Aorta (tissue), 5 donors: ENCODE data around the gene ARHGAP28. TPM values are rescaled to one million over a fixed set of nuclear protein-coding genes. Genes with fewer than 3 reads are reported as not detected.
A peak's percentile ranks its signal among the peaks of the same experiment; 100 is the strongest.

Experiments used
- ATAC-seq: fragments of 200-7000 bp; cut with Tn5 transposase; one replicate; pipeline ENCODE4 v1.9.1; 2022; ENCODE audit warnings: moderate library complexity; ENCODE audit not compliant: low FRiP score
- DNase-seq, 2 donors: peaks; one replicate each; pipeline ENCODE4 v3.0.0-alpha.2; 2020
- H3K27ac ChIP-seq, 2 donors: one replicate each; pipeline ENCODE4 v1.5.1; 2013; ENCODE audit warnings: low read length in 2 of 2, mild to moderate bottlenecking in 2 of 2, moderate library complexity in 2 of 2, control low read depth in 1 of 2, inconsistent platforms in 1 of 2, low read depth in 1 of 2
- H3K27me3 ChIP-seq, 2 donors: one replicate each; pipeline ENCODE4 v1.6.1; 2013; ENCODE audit warnings: control low read depth in 1 of 2, low read length in 1 of 2, mild to moderate bottlenecking in 1 of 2, moderate library complexity in 1 of 2; ENCODE audit not compliant: insufficient read depth in 2 of 2, control insufficient read depth in 1 of 2
- H3K36me3 ChIP-seq, 2 donors: one replicate each; pipeline ENCODE4 v1.6.1; 2013; ENCODE audit warnings: control low read depth in 1 of 2, low read length in 1 of 2, mild to moderate bottlenecking in 1 of 2; ENCODE audit not compliant: insufficient read depth in 2 of 2, control insufficient read depth in 1 of 2
- H3K4me1 ChIP-seq, 2 donors: one replicate each; pipeline ENCODE4 v1.6.1; 2013; ENCODE audit warnings: low read length in 2 of 2, control low read depth in 1 of 2, mild to moderate bottlenecking in 1 of 2, moderate library complexity in 1 of 2; ENCODE audit not compliant: insufficient read depth in 2 of 2, control insufficient read depth in 1 of 2
- H3K4me3 ChIP-seq, 2 donors: one replicate each; pipeline ENCODE4 v1.5.1; 2013; ENCODE audit warnings: low read length in 2 of 2, control low read depth in 1 of 2, mild to moderate bottlenecking in 1 of 2
- H3K9me3 ChIP-seq: one replicate; pipeline ENCODE4 v1.6.1; 2013; ENCODE audit warnings: mild to moderate bottlenecking, low read length; ENCODE audit not compliant: control insufficient read depth
- WGBS, 2 donors: extraction: QIAGEN DNeasy Blood & Tissue Kit; methylation state at CpG; one replicate each; pipeline ENCODE4 v1.1.7; 2013; 5-methylcytosine and 5-hydroxymethylcytosine counted together
- intact Hi-C, 2 donors: fragments of 100-400 bp; cut with DNase I; formaldehyde crosslinking; loops; one replicate each; pipeline versions ENCODE4 v1.14.2 to v1.15.0; 2022
- polyA plus RNA-seq, 2 donors: library from polyadenylated mRNA; stranded (reverse); fragments of 200-250 nt; gene quantifications; one replicate each; pipeline ENCODE4 v1.2.3, GENCODE V29; 2013
- total RNA-seq, 2 donors: library from RNA; stranded (reverse); fragmentation: NEBNext Ultra II Directional; extraction: Animal tissue kit (Norgen Biotek cat#: 25700); gene quantifications; one replicate each; pipeline ENCODE4 v1.2.1, GENCODE V29; 2021
- donor health status: healthy with polysubstance abuse.
- donor health status: Bipolar disorder and iron deficiency.
- donor health status: DM: no; HTN: no; CAD: no.
- donor health status: DM: no; HTN: no; CAD: no.
- donor health status: DM: yes; HTN: yes; CAD: no.

Gene ARHGAP28
- total and polyA plus RNA-seq, 4 donors = 0.05 to 8.6 (median 3.0) TPM

GRCh38 chr18:6855767-6856166 is 126.3 kb downstream of the ARHGAP28 start:
- no peaks in the 10 kb centered on the region for H3K27me3 ChIP-seq
- intact Hi-C loops = no loop called here
- H3K36me3 ChIP-seq = no peaks in the 10 kb centered on the region
- DNase-seq = no peak
- H3K9me3 ChIP-seq = peaks cover 5% of the 10 kb centered on the region
- WGBS, 2 donors = 85 to 90% methylated on average over 12 of the region's 12 CpGs
- H3K27ac ChIP-seq = no peak overlapping the region
- peak; percentile 33 for ATAC-seq
- H3K4me1 ChIP-seq = no peaks in the 10 kb centered on the region
- H3K4me3 ChIP-seq = no peak overlapping the region

DNA sequence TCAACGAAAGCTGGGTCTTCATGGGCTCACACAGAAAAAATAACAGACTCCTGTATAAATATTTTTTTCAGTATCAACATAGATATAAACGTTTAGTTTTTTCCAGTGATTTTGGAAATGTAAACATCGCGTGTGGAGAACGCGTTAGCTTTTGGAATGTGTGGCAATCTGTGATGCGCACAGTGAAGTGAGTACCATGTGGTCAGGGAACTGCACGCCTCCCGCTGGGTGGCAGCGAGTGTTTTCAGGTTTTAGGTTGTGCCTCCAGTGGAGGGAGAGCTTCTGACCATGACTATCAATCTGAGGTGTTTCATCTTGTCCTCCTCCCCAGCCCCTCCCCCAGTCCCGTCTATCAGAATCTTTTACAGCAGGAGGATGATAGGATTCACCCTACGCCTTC is 127.8 kb downstream of the ARHGAP28 start:
- DNase-seq (no peak), ATAC-seq (no peak)
- WGBS, 2 donors = 63% methylated on average over 12 of the region's 12 CpGs
- H3K4me1 ChIP-seq = no peaks in the 10 kb centered on the region
- H3K36me3 ChIP-seq = no peaks in the 10 kb centered on the region
- intact Hi-C loops = no loop called here
- H3K4me3 ChIP-seq = no peak overlapping the region
- H3K9me3 ChIP-seq = peaks cover 5% of the 10 kb centered on the region
- no peaks in the 10 kb centered on the region for H3K27me3 ChIP-seq
- no peak overlapping the region for H3K27ac ChIP-seq

DNA sequence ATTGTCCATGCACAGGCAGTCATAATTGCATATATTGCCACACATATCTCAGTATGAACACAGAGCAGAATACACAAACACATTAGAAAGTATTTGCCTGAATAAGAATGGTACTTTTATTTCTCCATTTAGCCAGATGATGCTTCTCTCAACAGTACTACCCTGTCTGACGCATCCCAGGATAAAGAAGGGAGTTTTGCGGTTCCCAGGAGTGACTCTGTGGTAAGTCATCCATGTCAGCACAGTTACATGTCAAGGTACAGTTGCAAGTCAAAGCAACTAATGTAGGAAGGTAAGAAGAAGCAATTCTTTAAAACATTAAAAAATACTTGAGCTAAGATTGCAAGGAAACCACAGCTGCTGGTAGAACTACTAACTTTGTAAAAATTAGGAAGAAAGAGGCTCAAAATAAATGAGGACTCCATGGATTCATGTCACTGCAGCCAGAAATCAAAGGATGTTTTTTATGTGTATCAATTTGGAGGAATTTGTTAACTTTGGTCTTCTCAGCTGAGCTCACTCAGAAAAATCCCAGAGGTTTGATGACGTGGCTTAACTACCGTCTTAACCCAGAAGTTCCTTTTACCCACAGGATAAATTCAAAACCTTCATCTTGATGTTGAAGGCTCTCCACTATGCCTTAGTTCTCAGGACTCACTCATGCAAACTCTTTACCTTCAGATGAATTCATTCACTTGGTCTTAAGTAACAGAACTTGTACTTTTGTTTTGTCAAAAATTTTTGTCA is 130.3 kb downstream of the ARHGAP28 start:
- DNase-seq (no peak), ATAC-seq (no peak)
- no peaks in the 10 kb centered on the region for H3K36me3 ChIP-seq
- no peak overlapping the region for H3K4me3 ChIP-seq
- no peaks in the 10 kb centered on the region for H3K27me3 ChIP-seq
- H3K27ac ChIP-seq = no peak overlapping the region
- H3K9me3 ChIP-seq = peaks cover 3% of the 10 kb centered on the region
- intact Hi-C loops = no loop called here
- H3K4me1 ChIP-seq = no peaks in the 10 kb centered on the region
- 85% methylated on average over 4 of the region's 4 CpGs for WGBS, 2 donors

DNA sequence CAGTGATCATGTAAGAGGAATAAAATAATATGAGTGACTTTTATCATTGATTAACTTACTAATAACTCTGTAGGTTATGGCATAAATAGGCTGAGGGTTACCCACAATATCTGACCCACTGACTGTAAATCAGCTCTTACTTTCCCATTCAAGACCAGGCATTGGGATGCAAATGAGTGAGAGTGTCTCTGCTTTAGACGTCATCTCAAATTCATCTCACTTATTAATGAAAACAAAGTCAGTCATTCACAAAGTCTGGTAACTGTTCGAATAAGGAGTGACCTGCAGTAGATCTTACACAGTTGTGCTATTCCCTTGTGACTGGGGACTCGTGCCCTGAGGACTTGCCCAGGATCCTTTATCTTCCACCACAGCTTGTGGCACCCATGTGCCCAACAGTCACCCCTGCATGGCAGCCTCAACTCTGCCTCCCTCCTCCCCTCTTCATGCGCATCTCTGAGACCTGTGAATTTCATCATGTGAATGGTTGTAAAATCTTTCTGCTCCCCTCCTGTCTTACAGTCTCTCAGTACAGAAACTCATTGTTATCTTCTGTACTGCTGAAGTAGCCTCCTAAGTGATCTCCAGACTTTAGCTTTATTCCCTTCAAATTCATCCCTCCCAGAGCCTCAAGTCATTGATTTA is 131.4 kb downstream of the ARHGAP28 start:
- no peak overlapping the region for H3K27ac ChIP-seq
- no peak overlapping the region for H3K4me3 ChIP-seq
- no peaks in the 10 kb centered on the region for H3K4me1 ChIP-seq
- WGBS, 2 donors = 77 to 79% methylated on average over 4 of the region's 4 CpGs
- H3K27me3 ChIP-seq = no peaks in the 10 kb centered on the region
- no peaks in the 10 kb centered on the region for H3K36me3 ChIP-seq
- ATAC-seq = no peak
- no peak for DNase-seq
- intact Hi-C loops = no loop called here
- no peaks in the 10 kb centered on the region for H3K9me3 ChIP-seq

DNA sequence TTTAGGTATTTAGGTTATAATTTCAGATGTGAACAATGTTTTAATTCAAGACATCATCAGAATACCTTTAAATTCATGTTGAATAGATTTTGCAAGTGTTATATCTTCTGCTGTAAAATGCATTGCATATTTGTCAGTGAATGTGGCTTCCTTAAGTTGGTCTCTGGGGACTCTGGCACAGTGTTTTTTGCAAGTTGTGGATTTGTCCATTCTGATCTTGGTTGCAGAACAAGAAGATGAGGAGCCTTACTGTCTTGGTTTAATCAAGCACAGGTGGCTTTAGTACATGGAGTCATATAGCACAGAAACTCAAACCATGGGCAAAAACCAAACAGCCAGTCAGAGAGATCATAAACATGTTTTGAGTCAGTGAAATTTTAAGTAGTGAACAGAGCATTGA is 135.7 kb downstream of the ARHGAP28 start:
- intact Hi-C loops = no loop called here
- Histone ChIP-seq H3K27me3 (no peaks in the 10 kb centered on the region), H3K4me1 (no peaks in the 10 kb centered on the region), H3K36me3 (no peaks in the 10 kb centered on the region), H3K27ac (no peak overlapping the region), H3K9me3 (no peaks in the 10 kb centered on the region), H3K4me3 (no peak overlapping the region)
- DNase-seq = no peak
- ATAC-seq = no peak

GRCh38 chr18:6866552-6867085 is 137.1 kb downstream of the ARHGAP28 start:
- ATAC-seq (no peak), DNase-seq (no peak)
- no peaks in the 10 kb centered on the region for H3K4me1 ChIP-seq
- 71 to 81% methylated on average over 3 of the region's 3 CpGs for WGBS, 2 donors
- intact Hi-C loops = no loop called here
- H3K36me3 ChIP-seq = no peaks in the 10 kb centered on the region
- no peak overlapping the region for H3K27ac ChIP-seq
- no peaks in the 10 kb centered on the region for H3K9me3 ChIP-seq
- no peak overlapping the region for H3K4me3 ChIP-seq
- H3K27me3 ChIP-seq = no peaks in the 10 kb centered on the region

DNA sequence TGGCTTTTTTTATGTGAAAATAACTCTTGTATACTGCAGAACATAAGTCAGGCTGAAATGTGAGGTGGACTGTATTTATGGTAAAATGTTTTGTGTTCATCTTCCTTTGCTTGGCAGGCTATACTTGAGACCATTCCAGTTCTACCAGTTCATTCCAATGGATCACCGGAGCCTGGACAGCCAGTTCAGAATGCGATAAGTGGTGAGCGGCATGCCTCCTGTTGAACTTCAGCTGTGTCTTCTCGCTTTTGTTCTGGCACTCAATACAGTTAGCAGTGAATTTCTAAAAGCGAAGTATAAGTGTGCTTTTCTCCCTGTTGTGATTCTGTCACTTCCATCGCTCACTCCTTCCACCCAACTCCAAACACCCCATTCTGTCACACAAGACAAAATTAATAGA is 138.5 kb downstream of the ARHGAP28 start:
- ATAC-seq (no peak), DNase-seq (no peak)
- Histone ChIP-seq H3K9me3 (no peaks in the 10 kb centered on the region), H3K4me1 (no peaks in the 10 kb centered on the region), H3K27ac (no peak overlapping the region), H3K4me3 (no peak overlapping the region), H3K27me3 (no peaks in the 10 kb centered on the region), H3K36me3 (no peaks in the 10 kb centered on the region)
- intact Hi-C loops = no loop called here
- WGBS, 2 donors = 94 to 95% methylated on average over 6 of the region's 6 CpGs

GRCh38 chr18:6871566-6871965 is 142.1 kb downstream of the ARHGAP28 start:
- Histone ChIP-seq H3K4me3 (no peak overlapping the region), H3K27ac (no peak overlapping the region), H3K4me1 (no peaks in the 10 kb centered on the region), H3K9me3 (no peaks in the 10 kb centered on the region), H3K27me3 (no peaks in the 10 kb centered on the region), H3K36me3 (no peaks in the 10 kb centered on the region)
- intact Hi-C loops = no loop called here
- ATAC-seq (no peak), DNase-seq (no peak)
- 92 to 93% methylated on average over 6 of the region's 6 CpGs for WGBS, 2 donors
